ENCODE results near the gene KIF26B.

Gene KIF26B

GRCh38 chr1:245481261-245481660 lies 326.5 kb downstream of the KIF26B start:
- ChIA-PET CTCF (no interaction called here), POLR2A (ENCODE audit: low non-redundant PET) (no interaction called here)
- no peak for DNase-seq (ENCODE audit: low spot score)
- TF ChIP-seq, protein P1, sequence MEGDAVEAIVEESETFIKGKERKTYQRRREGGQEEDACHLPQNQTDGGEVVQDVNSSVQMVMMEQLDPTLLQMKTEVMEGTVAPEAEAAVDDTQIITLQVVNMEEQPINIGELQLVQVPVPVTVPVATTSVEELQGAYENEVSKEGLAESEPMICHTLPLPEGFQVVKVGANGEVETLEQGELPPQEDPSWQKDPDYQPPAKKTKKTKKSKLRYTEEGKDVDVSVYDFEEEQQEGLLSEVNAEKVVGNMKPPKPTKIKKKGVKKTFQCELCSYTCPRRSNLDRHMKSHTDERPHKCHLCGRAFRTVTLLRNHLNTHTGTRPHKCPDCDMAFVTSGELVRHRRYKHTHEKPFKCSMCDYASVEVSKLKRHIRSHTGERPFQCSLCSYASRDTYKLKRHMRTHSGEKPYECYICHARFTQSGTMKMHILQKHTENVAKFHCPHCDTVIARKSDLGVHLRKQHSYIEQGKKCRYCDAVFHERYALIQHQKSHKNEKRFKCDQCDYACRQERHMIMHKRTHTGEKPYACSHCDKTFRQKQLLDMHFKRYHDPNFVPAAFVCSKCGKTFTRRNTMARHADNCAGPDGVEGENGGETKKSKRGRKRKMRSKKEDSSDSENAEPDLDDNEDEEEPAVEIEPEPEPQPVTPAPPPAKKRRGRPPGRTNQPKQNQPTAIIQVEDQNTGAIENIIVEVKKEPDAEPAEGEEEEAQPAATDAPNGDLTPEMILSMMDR (conservative IDR thresholded peaks at IDR 0.05; ENCODE audit: low read depth): no peak
- H3K27ac ChIP-seq: no peak overlapping the region

DNA sequence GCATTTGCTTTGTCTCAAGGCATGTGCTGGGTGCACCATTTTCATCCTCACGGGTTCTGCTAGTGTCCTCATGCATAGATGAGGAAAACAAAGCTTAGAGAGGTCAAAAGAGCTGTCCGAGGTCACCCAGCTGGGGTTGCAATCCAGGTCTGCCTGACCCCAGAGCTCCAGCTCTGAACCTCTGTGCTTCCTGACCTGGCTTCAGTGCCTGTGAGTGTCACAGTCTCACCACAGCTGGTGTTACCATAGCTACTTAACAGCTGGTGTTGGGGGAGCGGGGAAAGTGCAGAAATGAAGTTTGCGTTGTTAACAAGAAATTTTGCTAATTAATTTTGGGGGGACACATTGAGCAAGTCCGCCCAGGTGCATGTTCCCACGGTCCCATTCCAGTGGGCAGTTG lies 328.5 kb downstream of the KIF26B start:
- ChIA-PET CTCF (interaction anchor here (0.6 kb wide), 1 partner anchor 520 kb away, joined by 3 read pairs; no protein-coding TSS in a partner anchor), POLR2A (ENCODE audit: low non-redundant PET) (no interaction called here)
- H3K27ac ChIP-seq: no peak overlapping the region
- no peak for DNase-seq (ENCODE audit: low spot score)
- TF ChIP-seq, protein P1 (conservative IDR thresholded peaks at IDR 0.05; ENCODE audit: low read depth): no peak

DNA sequence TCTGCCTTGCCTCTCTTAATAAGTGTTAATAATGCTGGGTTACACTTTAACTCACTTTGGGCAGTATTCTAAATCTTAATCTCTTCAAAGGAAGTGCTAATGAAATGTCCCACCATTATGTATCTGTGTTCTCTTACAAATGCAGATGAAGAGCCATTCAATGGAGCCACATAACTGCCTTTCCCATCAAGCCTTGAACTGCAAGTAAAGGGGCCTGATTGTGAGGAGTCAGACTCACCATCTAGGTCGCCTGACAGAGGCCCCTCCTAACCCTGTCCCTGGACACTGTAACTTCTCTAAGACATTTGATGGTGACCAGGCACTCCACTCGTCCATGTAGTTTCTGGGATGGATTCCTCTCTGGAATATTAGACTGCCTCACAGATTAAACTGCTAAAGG lies 329.4 kb downstream of the KIF26B start:
- DNase-seq (ENCODE audit: low spot score): no peak
- ChIA-PET POLR2A (ENCODE audit: low non-redundant PET) (no interaction called here), CTCF (no interaction called here)
- TF ChIP-seq, protein P1 (conservative IDR thresholded peaks at IDR 0.05; ENCODE audit: low read depth): no peak
- H3K27ac ChIP-seq: no peak overlapping the region

DNA sequence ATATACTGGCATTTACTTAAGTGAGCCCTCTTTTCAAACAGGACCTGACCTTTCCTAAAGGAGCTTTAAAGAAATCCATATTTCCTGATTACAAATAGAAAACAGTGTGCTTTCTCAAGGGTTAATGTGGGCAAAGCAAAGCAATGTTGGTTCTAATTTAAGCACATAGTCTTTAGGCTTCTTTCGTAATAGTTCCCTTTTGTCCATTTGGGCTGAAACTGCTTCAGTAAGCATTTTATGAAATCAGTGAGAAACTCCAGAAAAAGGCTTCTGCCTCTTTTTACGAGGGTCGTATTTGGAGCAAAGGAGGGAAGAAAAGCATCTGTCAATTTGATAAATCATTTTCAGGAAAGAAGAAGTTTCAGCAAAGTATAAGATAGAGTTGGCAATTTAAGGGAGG lies 331.2 kb downstream of the KIF26B start:
- CTCF ChIA-PET: no interaction called here
- POLR2A ChIA-PET (ENCODE audit: low non-redundant PET): no interaction called here

GRCh38 chr1:245486775-245487470 lies 332.1 kb downstream of the KIF26B start:
- POLR2A ChIA-PET (ENCODE audit: low non-redundant PET): no interaction called here
- no peak for DNase-seq (ENCODE audit: low spot score)
- H3K27ac ChIP-seq: no peak overlapping the region
- TF ChIP-seq, protein P1 (conservative IDR thresholded peaks at IDR 0.05; ENCODE audit: low read depth): no peak
- CTCF ChIA-PET: interaction anchor here (0.6 kb wide), 1 partner anchor 865 kb away, joined by 3 read pairs; no protein-coding TSS in a partner anchor

More for the DNA sequence above, 331.2 kb downstream of the KIF26B start:
- no peak for DNase-seq (ENCODE audit: low spot score)
- no peak overlapping the region for H3K27ac ChIP-seq
- TF ChIP-seq, protein P1 (conservative IDR thresholded peaks at IDR 0.05; ENCODE audit: low read depth): no peak

GRCh38 chr1:245488346-245489129 lies 333.8 kb downstream of the KIF26B start:
- TF ChIP-seq, protein P1 (conservative IDR thresholded peaks at IDR 0.05; ENCODE audit: low read depth): no peak
- DNase-seq (ENCODE audit: low spot score): no peak
- CTCF ChIA-PET: interaction anchor here (0.5 kb wide), 1 partner anchor 432 kb away, joined by 3 read pairs; no protein-coding TSS in a partner anchor
- H3K27ac ChIP-seq: no peak overlapping the region
- POLR2A ChIA-PET (ENCODE audit: low non-redundant PET): no interaction called here
